Hepatic stellate cell (primary cell): ENCODE measurements around the gene PCDHA10.
"Not testable (repeated sequence)": the region's sequence is repeated elsewhere in the genome, so short reads cannot be mapped to it uniquely, and the experiment has no call there.

ENCODE experiments used
- DNase-seq: peaks from one replicate; pipeline ENCODE4 v3.0.0; 2011; ENCODE audit warnings: low spot score

Gene PCDHA10, protein sequence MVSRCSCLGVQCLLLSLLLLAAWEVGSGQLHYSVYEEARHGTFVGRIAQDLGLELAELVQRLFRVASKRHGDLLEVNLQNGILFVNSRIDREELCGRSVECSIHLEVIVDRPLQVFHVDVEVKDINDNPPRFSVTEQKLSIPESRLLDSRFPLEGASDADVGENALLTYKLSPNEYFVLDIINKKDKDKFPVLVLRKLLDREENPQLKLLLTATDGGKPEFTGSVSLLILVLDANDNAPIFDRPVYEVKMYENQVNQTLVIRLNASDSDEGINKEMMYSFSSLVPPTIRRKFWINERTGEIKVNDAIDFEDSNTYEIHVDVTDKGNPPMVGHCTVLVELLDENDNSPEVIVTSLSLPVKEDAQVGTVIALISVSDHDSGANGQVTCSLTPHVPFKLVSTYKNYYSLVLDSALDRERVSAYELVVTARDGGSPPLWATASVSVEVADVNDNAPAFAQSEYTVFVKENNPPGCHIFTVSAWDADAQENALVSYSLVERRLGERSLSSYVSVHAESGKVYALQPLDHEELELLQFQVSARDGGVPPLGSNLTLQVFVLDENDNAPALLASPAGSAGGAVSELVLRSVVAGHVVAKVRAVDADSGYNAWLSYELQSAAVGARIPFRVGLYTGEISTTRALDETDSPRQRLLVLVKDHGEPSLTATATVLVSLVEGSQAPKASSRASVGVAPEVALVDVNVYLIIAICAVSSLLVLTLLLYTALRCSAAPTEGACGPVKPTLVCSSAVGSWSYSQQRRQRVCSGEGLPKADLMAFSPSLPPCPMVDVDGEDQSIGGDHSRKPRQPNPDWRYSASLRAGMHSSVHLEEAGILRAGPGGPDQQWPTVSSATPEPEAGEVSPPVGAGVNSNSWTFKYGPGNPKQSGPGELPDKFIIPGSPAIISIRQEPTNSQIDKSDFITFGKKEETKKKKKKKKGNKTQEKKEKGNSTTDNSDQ

DNA sequence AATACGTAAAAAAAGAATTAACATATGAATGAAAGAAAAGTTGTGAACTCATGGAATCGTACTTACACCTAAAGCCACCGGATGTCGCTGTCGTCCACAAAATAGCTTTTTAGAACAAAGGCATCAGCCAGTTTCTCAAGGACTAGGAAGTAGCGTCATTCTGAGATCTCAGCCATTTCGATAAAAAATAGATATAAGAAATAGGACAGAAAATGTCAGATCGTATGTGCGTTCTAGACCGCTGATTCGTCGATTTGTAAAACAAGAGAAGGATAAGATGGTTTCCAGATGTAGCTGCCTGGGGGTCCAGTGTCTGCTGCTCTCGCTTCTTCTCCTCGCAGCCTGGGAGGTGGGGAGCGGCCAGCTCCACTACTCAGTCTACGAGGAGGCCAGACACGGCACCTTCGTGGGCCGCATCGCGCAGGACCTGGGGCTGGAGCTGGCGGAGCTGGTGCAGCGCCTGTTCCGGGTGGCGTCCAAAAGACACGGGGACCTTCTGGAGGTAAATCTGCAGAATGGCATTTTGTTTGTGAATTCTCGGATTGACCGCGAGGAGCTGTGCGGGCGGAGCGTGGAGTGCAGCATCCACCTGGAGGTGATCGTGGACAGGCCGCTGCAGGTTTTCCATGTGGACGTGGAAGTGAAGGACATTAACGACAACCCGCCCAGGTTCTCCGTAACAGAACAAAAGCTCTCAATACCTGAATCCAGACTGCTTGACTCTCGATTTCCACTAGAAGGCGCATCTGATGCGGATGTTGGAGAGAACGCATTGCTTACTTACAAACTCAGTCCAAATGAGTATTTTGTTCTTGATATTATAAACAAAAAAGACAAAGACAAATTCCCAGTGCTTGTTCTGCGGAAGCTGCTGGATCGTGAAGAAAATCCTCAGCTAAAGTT, at the start of gene PCDHA10:
Gene PCDHA10, plus strand, starts transcription at position 126 of the 903 bp plus-strand sequence. Its CDS starts 152 bp downstream, at position 278.
- DNase-seq = no peak

DNA sequence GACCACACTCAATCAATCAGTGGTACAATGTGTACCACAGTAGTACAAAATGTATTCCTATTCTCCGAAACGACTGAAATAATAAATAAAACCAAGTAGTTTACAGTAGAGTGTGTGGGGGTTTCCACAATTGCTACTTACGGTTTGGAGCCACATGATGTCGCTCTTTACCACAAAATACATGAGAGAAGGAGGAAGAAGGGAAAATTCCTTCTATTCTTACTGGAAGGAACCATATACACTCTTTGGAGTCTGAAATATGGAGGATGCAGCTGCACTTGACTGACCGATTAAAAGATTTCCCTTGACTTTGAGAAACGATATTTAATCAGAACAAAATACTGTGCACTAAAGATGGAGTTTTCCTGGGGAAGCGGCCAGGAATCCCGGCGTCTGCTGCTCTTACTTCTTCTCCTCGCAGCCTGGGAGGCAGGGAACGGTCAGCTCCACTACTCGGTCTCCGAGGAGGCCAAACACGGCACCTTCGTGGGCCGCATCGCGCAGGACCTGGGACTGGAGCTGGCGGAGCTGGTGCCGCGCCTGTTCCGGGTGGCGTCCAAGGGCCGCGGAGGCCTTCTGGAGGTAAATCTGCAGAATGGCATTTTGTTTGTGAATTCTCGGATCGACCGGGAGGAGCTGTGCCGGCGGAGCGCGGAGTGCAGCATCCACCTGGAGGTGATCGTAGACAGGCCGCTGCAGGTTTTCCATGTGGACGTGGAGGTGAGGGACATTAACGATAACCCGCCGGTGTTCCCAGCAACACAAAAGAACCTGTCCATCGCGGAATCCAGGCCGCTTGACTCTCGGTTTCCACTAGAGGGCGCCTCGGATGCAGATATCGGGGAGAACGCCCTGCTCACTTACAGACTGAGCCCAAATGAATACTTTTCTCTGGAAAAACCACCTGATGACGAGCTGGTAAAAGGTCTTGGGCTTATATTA, 48.6 kb upstream of the PCDHA10 start, which contains the start of gene PCDHA4:
Gene PCDHA4, plus strand, starts transcription at position 235 of the 942 bp plus-strand sequence.
- DNase-seq = peak; percentile 9

DNA sequence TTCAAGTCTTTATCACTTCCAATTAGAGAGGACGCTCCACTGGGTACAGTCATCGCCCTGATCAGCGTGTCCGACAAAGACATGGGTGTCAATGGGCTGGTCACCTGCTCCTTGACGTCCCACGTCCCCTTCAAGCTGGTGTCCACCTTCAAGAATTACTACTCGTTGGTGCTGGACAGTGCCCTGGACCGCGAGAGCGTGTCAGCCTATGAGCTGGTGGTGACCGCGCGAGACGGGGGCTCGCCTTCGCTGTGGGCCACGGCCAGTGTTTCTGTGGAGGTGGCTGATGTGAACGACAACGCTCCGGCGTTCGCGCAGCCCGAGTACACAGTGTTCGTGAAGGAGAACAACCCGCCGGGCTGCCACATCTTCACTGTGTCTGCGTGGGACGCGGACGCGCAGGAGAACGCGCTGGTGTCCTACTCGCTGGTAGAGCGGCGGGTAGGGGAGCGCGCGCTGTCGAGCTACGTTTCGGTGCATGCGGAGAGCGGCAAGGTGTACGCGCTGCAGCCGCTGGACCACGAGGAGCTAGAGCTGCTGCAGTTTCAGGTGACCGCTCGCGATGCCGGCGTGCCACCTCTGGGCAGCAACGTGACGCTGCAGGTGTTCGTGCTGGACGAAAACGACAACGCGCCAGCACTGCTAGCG, 47.3 kb upstream of the PCDHA10 start:
- DNase-seq = not testable (repeated sequence)

DNA sequence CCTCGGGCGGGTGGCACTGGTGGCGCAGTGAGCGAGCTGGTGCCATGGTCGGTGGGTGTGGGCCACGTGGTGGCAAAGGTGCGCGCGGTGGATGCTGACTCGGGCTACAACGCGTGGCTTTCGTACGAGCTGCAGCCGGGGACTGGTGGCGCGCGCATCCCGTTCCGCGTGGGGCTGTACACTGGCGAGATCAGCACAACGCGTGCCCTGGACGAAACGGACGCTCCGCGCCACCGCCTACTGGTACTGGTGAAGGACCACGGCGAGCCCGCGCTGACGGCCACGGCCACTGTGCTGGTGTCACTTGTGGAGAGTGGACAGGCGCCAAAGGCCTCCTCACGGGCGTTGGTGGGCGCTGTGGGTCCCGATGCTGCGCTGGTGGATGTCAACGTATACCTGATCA, 46.8 kb upstream of the PCDHA10 start:
- no peak for DNase-seq

DNA sequence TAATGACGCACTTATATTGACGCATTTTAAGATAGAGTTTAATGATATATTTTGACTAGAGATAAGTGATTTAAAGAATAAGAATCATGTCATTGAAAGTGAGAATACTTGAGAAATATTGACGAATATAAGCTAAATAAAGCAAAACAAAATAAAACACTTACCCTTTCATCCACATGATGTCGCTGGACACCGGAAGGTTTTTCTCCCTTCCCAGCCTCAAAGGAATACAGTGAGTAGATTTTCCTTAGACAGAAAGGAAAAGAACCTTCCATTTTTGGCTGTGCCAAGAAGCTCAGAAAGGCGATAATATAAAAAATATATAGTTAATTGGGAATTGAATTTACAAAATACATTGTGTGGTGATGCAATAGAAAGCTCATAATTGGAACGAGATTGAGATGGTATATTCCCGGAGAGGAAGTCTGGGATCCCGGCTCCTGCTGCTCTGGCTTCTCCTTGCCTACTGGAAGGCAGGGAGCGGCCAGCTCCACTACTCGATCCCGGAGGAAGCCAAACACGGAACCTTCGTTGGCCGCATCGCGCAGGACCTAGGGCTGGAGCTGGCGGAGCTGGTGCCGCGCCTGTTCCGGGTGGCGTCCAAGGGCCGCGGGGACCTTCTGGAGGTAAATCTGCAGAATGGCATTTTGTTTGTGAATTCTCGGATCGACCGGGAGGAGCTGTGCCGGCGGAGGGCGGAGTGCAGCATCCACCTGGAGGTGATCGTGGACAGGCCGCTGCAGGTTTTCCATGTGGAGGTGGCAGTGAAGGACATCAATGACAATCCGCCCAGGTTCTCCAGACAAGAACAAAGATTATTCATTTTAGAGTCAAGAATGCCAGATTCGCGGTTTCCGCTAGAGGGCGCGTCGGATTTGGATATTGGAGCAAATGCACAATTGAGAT, 34.1 kb upstream of the PCDHA10 start, which contains the start of gene PCDHA5:
Gene PCDHA5, plus strand, starts transcription at position 239 of the 906 bp plus-strand sequence.
- peak; percentile 19 for DNase-seq

DNA sequence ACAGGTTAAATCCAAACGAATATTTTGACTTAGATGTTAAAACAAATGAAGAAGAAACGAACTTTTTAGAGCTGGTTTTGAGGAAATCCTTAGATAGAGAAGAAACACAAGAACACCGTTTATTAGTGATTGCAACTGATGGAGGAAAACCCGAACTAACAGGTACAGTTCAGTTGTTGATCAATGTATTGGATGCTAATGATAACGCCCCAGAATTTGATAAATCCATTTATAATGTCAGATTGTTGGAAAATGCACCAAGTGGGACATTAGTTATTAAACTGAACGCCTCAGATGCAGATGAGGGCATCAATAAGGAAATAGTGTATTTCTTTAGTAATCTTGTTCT, 33.4 kb upstream of the PCDHA10 start:
- no peak for DNase-seq

DNA sequence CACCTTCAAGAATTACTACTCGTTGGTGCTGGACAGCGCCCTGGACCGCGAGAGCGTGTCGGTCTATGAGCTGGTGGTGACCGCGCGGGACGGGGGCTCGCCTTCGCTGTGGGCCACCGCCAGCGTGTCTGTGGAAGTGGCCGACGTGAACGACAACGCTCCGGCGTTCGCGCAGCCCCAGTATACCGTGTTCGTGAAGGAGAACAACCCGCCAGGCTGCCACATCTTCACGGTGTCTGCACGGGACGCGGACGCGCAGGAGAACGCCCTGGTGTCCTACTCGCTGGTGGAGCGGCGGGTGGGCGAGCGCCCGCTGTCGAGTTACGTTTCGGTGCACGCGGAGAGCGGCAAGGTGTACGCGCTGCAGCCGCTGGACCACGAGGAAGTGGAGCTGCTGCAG, 32.7 kb upstream of the PCDHA10 start:
- DNase-seq = not testable (repeated sequence)

DNA sequence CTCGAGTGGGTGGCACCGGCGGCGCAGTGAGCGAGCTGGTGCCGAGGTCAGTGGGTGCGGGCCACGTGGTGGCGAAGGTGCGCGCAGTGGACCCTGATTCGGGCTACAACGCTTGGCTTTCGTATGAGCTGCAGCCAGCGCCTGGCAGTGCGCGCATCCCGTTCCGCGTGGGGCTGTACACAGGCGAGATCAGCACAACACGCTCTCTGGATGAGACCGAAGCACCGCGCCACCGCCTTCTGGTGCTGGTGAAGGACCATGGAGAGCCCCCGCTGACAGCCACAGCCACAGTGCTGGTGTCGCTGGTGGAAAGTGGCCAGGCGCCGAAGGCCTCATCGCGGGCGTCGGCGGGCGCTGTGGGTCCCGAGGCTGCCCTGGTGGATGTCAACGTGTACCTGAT, 32.2 kb upstream of the PCDHA10 start:
- no peak for DNase-seq

DNA sequence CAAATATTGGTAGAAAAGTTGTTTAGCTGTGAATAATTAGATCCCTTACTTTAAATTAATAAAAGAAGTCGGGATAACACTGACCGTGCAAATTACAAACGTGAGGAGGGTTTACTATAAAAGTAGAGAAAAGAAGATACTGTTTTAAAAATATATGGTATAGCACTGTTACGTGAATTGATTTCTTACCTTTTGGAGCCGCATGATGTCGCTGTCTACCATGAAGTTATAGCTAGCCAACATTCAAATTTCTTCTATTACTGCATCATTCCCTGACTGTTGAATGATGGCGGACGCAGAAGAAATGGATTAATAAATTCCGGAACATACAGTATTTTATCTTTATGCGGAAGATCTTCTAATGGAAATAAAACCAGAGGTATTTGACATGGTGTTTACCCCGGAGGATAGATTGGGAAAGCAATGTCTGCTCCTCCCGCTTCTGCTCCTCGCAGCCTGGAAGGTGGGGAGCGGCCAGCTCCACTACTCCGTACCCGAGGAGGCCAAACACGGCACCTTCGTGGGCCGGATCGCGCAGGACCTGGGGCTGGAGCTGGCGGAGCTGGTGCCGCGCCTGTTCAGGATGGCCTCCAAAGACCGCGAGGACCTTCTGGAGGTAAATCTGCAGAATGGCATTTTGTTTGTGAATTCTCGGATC, 27.9 kb upstream of the PCDHA10 start, which contains the start of gene PCDHA6:
Gene PCDHA6, plus strand, starts transcription at position 257 of the 658 bp plus-strand sequence. Its CDS starts 132 bp downstream, at position 389.
- no peak for DNase-seq

DNA sequence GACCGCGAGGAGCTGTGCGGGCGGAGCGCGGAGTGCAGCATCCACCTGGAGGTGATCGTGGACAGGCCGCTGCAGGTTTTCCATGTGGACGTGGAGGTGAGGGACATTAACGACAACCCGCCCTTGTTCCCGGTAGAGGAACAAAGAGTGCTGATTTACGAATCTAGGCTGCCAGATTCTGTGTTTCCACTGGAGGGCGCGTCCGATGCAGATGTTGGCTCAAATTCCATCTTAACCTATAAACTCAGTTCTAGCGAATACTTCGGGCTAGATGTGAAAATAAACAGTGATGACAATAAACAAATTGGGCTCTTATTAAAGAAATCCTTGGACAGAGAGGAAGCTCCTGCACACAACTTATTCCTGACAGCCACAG, 27.3 kb upstream of the PCDHA10 start:
- DNase-seq = no peak

DNA sequence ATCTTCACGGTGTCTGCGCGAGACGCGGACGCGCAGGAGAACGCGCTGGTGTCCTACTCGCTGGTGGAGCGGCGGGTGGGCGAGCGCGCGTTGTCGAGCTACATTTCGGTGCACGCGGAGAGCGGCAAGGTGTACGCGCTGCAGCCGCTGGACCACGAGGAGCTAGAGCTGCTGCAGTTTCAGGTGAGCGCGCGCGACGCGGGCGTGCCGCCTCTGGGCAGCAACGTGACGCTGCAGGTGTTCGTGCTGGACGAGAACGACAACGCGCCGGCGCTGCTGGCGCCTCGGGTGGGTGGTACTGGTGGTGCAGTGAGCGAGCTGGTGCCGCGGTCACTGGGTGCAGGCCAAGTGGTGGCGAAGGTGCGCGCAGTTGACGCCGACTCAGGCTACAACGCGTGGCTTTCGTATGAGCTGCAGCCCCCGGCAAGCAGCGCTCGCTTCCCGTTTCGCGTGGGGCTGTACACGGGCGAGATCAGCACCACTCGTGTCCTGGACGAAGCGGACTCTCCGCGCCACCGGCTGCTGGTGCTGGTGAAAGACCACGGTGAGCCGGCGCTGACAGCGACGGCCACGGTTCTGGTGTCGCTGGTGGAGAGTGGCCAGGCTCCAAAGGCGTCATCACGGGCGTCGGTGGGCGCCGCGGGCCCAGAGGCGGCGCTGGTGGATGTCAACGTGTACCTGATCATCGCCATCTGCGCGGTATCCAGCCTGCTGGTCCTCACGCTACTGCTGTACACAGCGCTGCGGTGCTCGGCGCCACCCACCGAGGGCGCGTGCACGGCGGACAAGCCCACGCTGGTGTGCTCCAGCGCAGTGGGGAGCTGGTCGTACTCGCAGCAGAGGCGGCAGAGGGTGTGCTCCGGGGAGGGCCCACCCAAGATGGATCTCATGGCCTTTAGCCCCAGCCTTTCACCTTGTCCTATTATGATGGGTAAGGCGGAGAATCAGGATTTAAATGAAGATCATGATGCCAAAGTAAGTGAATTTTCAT, 25.9 kb upstream of the PCDHA10 start:
- DNase-seq = not testable (repeated sequence)

DNA sequence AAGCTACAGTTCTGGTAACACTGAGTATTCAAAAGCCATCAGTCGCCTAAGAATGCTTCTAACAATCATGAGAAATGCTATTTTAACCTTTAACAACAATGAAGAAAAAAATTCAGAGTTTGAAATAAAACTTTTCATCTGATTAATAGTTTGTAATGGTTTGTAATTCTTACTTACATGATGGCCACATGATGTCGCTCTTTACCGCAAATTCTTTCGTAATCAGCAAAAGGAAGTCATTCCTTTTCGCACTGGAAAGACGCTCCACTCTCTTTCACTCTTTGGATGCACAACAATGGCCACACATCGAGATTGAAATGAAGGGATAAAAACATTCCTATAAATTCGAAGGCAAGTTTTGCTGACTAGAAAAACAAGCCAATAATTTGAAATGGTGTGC, 21.7 kb upstream of the PCDHA10 start, which contains the start of gene PCDHA7:
Gene PCDHA7, plus strand, starts transcription at position 277 of the 400 bp plus-strand sequence. Its CDS starts 115 bp downstream, at position 392.
- peak; percentile 40 for DNase-seq

DNA sequence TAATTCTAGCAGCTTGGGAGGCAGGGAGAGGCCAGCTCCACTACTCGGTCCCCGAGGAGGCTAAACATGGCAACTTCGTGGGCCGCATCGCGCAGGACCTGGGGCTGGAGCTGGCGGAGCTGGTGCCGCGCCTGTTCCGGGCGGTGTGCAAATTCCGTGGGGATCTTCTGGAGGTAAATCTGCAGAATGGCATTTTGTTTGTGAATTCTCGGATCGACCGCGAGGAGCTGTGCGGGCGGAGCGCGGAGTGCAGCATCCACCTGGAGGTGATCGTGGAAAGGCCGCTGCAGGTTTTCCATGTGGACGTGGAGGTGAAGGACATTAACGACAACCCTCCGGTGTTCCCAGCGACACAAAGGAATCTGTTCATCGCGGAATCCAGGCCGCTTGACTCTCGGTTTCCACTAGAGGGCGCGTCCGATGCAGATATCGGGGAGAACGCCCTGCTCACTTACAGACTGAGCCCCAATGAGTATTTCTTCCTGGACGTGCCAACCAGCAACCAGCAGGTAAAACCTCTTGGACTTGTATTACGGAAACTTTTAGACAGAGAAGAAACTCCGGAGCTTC, 21.2 kb upstream of the PCDHA10 start:
- DNase-seq = not testable (repeated sequence)

DNA sequence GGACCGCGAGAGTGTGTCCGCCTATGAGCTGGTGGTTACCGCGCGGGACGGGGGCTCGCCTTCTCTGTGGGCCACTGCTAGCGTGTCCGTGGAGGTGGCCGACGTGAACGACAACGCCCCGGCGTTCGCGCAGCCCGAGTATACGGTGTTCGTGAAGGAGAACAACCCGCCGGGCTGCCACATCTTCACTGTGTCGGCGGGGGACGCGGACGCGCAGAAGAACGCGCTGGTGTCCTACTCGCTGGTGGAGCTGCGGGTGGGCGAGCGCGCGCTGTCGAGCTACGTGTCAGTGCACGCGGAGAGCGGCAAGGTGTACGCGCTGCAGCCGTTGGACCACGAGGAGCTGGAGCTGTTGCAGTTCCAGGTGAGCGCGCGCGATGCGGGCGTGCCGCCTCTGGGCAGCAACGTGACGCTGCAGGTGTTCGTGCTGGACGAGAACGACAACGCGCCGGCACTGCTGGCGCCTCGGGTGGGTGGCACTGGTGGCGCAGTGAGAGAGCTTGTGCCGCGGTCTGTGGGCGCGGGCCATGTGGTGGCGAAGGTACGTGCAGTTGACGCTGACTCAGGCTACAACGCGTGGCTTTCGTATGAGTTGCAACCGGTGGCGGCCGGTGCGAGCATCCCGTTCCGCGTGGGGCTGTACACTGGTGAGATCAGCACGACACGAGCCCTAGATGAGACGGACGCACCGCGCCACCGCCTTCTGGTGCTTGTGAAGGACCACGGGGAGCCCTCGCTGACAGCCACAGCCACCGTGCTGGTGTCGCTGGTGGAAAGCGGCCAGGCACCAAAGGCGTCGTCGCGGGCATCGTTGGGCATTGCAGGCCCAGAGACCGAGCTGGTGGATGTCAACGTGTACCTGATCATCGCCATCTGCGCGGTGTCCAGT, 19.8 kb upstream of the PCDHA10 start:
- DNase-seq = no peak
